Mammary epithelial cell (primary cell): ENCODE data around the gene F5.

Source experiments
- EZH2 ChIP-seq: IDR thresholded peaks from 2 replicates; pipeline ENCODE4 v1.6.1; 2012; ENCODE audit warnings: low read length, inconsistent platforms, borderline replicate concordance
- TF ChIP-seq, protein P1 (sequence below), 2 donors: IDR thresholded peaks in 1 of 2; conservative IDR thresholded peaks in 1 of 2; 2 replicates each; pipeline ENCODE4 v1.5.1; 2011 to 2012; ENCODE audit warnings: inconsistent platforms in 2 of 2, low read length in 2 of 2, mild to moderate bottlenecking in 2 of 2, control low read depth in 1 of 2, low read depth in 1 of 2; ENCODE audit not compliant: insufficient read depth in 1 of 2; ENCODE audit errors: extremely low read depth in 1 of 2

DNA sequence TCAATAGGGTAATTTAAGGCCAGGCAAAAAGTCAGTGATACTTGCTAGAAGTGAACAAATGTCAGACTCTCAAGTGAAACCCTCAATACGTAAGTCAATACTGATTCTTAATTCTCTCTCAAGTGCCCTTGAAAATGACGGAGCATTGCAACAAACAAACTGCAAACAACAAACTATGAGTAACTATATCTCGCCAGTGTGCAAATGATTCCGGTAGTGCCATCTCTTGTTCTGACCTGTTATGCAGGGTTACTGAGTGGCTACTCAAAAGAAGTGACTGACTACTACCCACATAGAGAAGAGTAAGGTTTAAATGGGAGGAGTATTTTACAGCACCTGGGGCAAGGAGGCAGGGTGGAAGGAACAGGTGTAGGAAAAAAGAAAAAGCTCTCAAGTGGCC is 102.2 kb downstream of the F5 start:
- no peak for TF ChIP-seq EZH2
- TF ChIP-seq, protein P1, sequence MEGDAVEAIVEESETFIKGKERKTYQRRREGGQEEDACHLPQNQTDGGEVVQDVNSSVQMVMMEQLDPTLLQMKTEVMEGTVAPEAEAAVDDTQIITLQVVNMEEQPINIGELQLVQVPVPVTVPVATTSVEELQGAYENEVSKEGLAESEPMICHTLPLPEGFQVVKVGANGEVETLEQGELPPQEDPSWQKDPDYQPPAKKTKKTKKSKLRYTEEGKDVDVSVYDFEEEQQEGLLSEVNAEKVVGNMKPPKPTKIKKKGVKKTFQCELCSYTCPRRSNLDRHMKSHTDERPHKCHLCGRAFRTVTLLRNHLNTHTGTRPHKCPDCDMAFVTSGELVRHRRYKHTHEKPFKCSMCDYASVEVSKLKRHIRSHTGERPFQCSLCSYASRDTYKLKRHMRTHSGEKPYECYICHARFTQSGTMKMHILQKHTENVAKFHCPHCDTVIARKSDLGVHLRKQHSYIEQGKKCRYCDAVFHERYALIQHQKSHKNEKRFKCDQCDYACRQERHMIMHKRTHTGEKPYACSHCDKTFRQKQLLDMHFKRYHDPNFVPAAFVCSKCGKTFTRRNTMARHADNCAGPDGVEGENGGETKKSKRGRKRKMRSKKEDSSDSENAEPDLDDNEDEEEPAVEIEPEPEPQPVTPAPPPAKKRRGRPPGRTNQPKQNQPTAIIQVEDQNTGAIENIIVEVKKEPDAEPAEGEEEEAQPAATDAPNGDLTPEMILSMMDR (conservative IDR thresholded peaks at IDR 0.05 in 1 of 2, IDR thresholded peaks at IDR 0.05 in 1 of 2; ENCODE audit: extremely low read depth in 1 of 2, insufficient read depth in 1 of 2, low read depth in 1 of 2, low read length in 2 of 2), result no peak
